Nephron (organoid): Measurements from ENCODE around the gene DPF3.
"Not testable (repeated sequence)": the region's sequence is repeated elsewhere in the genome, so short reads cannot be mapped to it uniquely, and the experiment has no call there.

Source experiments
- H3K27ac Mint-ChIP-seq, 3 experiments: 2 replicates each; pipeline ENCODE4 v1.8.0; 2020; ENCODE audit warnings: mixed read lengths in 3 of 3, mild to moderate bottlenecking in 2 of 3, moderate library complexity in 1 of 3
- H3K27me3 Mint-ChIP-seq: 2 replicates; pipeline ENCODE4 v1.8.0; 2021; ENCODE audit warnings: low read depth, mild to moderate bottlenecking, moderate library complexity, mixed read lengths
- H3K36me3 Mint-ChIP-seq: 2 replicates; pipeline ENCODE4 v1.8.0; 2020; ENCODE audit warnings: low read depth, mixed read lengths
- H3K4me1 Mint-ChIP-seq: 2 replicates; pipeline ENCODE4 v1.8.0; 2020; ENCODE audit warnings: mixed read lengths
- H3K4me3 Mint-ChIP-seq, 3 experiments: 2 replicates each; pipeline ENCODE4 v1.8.0; 2020; ENCODE audit warnings: mild to moderate bottlenecking in 3 of 3, mixed read lengths in 3 of 3, moderate library complexity in 2 of 3
- H3K9me3 Mint-ChIP-seq: 2 replicates; pipeline ENCODE4 v1.8.0; 2020; ENCODE audit warnings: mixed read lengths
- TF ChIP-seq, protein P1 (sequence below), 3 experiments: fragments of 200-600 bp; sonication (generic); IDR thresholded peaks; one replicate each; pipeline ENCODE4 v1.5.0; 2021; ENCODE audit warnings: antibody characterized with exemption in 3 of 3; ENCODE audit not compliant: unreplicated experiment in 3 of 3

Gene DPF3

DNA sequence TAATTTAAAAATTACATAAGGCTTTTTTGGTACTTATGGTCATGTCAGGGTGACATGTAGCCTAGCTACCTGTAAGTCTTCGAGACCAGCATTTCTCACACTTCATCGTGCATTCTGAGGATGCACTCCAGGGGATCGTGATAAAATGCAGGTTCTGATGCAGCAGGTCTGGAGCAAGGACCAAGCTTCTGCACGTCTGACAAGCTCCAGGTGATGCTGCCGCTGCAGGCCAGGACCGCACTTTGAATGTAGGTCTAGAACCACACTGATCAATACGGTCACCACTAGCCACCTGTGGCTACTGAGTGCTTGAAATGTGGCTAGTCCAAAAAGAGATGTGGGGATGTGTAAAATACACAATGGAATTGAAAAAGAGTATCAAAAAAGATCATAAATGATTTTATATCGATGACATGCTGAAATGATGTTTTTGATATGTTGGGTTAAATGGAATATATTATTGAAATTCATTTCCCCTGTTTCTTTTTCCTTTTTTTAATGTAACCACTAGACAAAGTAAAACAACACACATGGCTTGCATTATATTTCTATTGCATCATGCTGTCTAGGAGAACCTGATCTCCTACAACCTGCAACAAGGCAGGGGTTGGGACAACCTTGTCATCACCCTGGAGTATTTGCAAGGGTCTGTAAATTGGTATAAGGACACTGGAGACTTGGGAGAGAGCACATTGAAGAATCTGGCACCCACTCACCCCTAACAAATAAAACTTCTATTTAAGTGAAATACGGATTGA, 142.4 kb downstream of the DPF3 start:
- H3K4me3 Mint-ChIP-seq: no peak overlapping the region
- H3K36me3 Mint-ChIP-seq: peaks cover 29% of the 10 kb centered on the region
- no peaks in the 10 kb centered on the region for H3K27me3 Mint-ChIP-seq
- TF ChIP-seq, protein P1, sequence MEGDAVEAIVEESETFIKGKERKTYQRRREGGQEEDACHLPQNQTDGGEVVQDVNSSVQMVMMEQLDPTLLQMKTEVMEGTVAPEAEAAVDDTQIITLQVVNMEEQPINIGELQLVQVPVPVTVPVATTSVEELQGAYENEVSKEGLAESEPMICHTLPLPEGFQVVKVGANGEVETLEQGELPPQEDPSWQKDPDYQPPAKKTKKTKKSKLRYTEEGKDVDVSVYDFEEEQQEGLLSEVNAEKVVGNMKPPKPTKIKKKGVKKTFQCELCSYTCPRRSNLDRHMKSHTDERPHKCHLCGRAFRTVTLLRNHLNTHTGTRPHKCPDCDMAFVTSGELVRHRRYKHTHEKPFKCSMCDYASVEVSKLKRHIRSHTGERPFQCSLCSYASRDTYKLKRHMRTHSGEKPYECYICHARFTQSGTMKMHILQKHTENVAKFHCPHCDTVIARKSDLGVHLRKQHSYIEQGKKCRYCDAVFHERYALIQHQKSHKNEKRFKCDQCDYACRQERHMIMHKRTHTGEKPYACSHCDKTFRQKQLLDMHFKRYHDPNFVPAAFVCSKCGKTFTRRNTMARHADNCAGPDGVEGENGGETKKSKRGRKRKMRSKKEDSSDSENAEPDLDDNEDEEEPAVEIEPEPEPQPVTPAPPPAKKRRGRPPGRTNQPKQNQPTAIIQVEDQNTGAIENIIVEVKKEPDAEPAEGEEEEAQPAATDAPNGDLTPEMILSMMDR (IDR thresholded peaks at IDR 0.05; ENCODE audit: unreplicated experiment in 3 of 3): no peak
- peaks cover 18% of the 10 kb centered on the region for H3K9me3 Mint-ChIP-seq
- H3K27ac Mint-ChIP-seq: peak overlapping the region in 1 of 3 experiments; percentile 55
- H3K4me1 Mint-ChIP-seq: no peaks in the 10 kb centered on the region

DNA sequence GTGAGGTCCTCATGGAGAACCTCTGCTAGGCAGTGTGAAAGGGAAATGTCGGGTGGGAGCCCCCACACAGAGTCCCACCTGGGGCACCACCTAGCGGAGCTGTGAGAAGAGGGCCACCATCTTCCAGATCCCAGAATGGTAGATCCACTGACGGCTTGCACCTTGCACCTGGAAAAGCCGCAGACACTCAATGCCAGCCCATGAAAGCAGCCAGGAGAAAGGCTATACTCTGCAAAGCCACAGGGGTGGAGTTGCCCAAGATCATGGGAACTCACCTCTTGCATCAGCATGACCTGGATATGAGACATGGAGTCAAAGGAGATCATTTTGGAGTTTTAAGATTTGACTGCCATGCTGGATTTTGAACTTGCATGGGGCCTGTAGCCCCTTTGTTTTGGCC, 145.0 kb downstream of the DPF3 start:
- H3K9me3 Mint-ChIP-seq: peaks cover 16% of the 10 kb centered on the region

DNA sequence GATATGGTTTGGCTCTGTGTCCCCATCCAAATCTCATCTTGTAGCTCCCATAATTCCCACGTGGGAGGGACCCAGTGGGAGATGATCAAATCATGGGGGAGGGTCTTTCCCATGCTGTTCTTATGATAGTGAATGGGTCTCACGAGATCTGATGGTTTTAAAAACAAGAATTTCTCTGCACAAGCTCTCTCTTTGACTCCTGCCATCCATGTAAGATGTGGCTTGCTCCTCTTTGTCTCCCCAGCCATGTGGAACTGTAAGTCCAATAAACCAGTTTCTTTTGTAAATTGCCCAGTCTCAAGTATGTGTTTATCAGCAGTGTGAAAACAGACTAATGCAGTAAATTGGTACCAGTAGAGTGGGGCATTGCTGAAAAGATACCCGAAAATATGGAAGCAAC, 146.2 kb downstream of the DPF3 start:
- H3K4me1 Mint-ChIP-seq: peaks cover 14% of the 10 kb centered on the region
- TF ChIP-seq, protein P1 (IDR thresholded peaks at IDR 0.05; ENCODE audit: unreplicated experiment in 3 of 3): no peak
- peaks cover 16% of the 10 kb centered on the region for H3K9me3 Mint-ChIP-seq
- H3K27me3 Mint-ChIP-seq: peaks cover 7% of the 10 kb centered on the region
- H3K4me3 Mint-ChIP-seq: no peak overlapping the region
- no peak overlapping the region for H3K27ac Mint-ChIP-seq
- H3K36me3 Mint-ChIP-seq: peaks cover 29% of the 10 kb centered on the region

More for the DNA sequence above, 145.0 kb downstream of the DPF3 start:
- not testable (repeated sequence) for H3K27me3 Mint-ChIP-seq, H3K27ac Mint-ChIP-seq, H3K4me3 Mint-ChIP-seq, H3K4me1 Mint-ChIP-seq
- H3K36me3 Mint-ChIP-seq: peaks cover 29% of the 10 kb centered on the region

DNA sequence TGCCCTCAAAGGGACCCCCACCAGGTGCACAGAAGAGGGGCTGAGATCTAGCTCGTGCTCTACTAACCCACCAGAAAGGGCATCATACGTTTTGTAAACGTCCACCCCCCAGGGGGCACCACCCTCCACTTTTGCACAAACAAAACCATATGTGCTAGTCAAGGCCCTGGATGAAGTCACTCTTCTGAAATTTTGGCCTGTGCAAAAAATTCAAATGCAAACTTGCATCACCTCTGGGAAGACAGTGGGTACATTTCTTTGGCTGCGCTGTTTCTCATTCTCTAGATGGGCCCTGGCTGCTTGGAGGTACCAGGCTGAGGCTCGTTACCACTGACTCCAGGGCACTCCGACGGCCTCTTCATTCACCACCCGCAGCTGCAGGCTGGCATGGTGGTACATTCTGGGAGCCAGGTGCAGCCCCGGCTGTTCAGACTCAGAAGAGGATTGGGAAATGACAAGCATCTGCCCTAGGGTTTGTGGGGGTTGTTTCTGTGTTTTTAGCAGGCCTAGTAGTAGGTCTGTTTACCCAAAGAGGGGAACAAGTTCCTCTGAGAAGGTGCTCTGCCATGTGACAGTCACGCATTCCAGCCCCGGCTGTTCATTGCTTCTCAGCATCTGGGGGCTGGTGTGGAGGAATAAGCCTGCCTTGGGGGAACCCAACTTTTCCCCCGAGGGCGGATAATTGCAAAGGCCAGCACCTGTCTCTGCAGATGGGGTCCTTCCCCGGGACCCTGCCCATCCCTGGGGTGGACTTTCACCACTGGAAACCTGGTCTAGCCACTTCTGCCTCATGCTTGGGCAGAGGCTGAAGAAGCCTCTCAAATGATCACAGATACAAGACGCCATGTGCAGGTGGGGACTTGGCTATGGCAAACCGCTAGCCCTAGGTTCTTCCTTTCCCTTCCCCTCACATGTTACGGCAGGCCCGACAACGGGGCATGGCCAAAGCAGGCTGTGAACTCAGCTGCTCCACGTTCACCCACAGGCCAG, 147.6 kb downstream of the DPF3 start:
- Mint-ChIP-seq H3K4me1 (peaks cover 27% of the 10 kb centered on the region), H3K9me3 (peaks cover 16% of the 10 kb centered on the region), H3K27ac (peak overlapping the region in 1 of 3 experiments; percentile 55), H3K27me3 (peaks cover 12% of the 10 kb centered on the region), H3K36me3 (peaks cover 32% of the 10 kb centered on the region), H3K4me3 (no peak overlapping the region)
- TF ChIP-seq, protein P1 (IDR thresholded peaks at IDR 0.05; ENCODE audit: unreplicated experiment in 3 of 3): no peak

DNA sequence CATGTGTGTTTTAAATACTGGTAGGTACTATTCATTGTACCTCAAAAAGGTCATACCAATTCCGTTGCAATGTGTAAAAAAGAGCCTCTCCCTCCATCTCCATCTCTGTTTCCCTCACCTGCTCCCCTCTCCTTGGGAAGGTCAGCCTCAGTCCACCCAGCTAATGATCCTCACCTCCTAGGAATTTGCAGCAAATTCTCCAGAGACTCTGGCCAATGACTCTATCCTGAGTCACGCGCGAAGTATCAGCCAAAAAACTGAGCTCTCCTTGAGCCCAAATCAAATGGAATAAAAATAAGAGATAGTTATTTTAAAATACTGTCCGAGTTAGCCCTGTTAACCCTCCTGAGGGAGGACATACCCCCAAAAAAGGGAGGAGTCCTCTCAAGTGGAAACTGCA, 148.4 kb downstream of the DPF3 start:
- Mint-ChIP-seq H3K27ac (peak overlapping the region in 1 of 3 experiments; percentile 55), H3K9me3 (peaks cover 16% of the 10 kb centered on the region), H3K4me1 (peaks cover 27% of the 10 kb centered on the region), H3K36me3 (peaks cover 32% of the 10 kb centered on the region), H3K27me3 (peaks cover 14% of the 10 kb centered on the region), H3K4me3 (no peak overlapping the region)
- TF ChIP-seq, protein P1 (IDR thresholded peaks at IDR 0.05; ENCODE audit: unreplicated experiment in 3 of 3): no peak

DNA sequence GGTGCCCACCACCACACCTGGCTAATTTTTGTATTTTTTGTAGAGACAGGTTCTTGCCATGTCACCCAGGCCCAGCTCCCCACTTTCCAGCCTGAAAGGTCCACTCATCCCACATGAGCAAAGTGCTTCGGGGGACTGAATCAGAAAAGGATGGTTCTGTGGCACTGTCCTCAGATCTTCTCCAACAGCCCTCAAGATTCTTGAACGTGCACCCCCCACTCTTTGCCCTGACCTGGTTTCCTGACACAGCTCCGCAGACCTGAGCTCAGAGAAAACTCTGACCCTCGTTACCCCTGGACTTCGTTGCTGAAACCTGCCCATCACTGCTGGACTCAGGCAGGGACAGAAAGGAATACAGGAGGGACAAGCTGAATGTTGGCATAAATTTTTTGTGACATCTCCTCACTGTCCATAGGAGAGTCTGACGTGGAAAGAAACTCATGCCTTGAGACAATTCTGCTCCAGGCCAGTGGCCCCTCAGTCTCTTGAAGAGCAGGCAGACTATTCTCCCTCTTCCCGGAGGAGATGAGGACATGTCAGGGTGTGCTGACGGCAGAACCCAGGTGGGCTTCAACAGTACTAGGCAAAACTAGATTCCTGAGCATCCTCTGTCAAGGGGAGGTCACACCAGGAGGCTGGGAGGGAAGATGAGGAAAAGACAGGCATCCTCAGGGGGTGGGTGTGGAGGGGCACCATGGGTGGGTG, 149.3 kb downstream of the DPF3 start:
- peaks cover 31% of the 10 kb centered on the region for H3K36me3 Mint-ChIP-seq
- TF ChIP-seq, protein P1 (IDR thresholded peaks at IDR 0.05; ENCODE audit: unreplicated experiment in 3 of 3): no peak
- no peak overlapping the region for H3K4me3 Mint-ChIP-seq
- H3K27ac Mint-ChIP-seq: no peak overlapping the region
- peaks cover 16% of the 10 kb centered on the region for H3K9me3 Mint-ChIP-seq
- peaks cover 37% of the 10 kb centered on the region for H3K4me1 Mint-ChIP-seq
- peaks cover 17% of the 10 kb centered on the region for H3K27me3 Mint-ChIP-seq
